ENCODE data around the gene HS6ST3. TPM values are rescaled to one million over a fixed set of nuclear protein-coding genes. Genes with fewer than 3 reads are reported as not detected.

The HS6ST3 gene
- total and polyA plus RNA-seq, 2 donors (not counting 3 experiments of a cell fraction or from before 2014, with no cell fraction given) = 0.03 to 0.15 TPM

DNA sequence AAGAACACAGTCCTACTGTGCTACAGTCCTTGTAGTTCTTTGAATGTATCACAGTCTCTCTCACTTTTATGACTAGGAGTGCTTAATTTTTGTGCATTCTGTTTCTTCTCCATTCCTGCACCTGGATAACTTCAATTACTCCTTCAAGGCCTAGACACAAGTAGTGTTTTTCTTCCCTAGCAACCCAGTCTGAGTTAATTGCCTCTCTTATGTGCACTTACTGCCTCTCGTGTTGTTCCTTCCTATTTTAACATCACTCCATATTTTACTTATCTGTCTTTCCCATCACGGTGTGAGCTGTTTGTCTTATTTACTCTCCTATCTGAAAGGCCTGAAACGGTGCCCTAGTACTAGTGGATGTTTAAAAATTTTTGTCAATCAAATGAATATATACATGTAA, 101.5 kb downstream of the HS6ST3 start:
- Histone ChIP-seq H3K4me3 (replicated peaks in 1 of 3; ENCODE audit: insufficient read depth in 1 of 3, low read depth in 1 of 3, low read length in 3 of 3) (no peak overlapping the region), H3K9ac (replicated peaks; ENCODE audit: extremely low read depth, insufficient read depth, low read length) (no peak overlapping the region), H3K4me2 (ENCODE audit: insufficient read depth, low read length) (no peak overlapping the region), H4K20me1 (replicated peaks; ENCODE audit: control insufficient read depth, extremely low read depth, insufficient read depth, low read length) (no peaks in the 10 kb centered on the region), H3K36me3 (ENCODE audit: control insufficient read depth in 2 of 2, extremely low read depth in 1 of 2, insufficient read depth in 2 of 2, low read length in 2 of 2) (no peaks in the 10 kb centered on the region), H3K4me1 (ENCODE audit: control insufficient read depth, extremely low read depth, insufficient read depth, low read length) (no peaks in the 10 kb centered on the region), H3K27me3 (ENCODE audit: control insufficient read depth in 2 of 2, insufficient read depth in 2 of 2, low read length in 2 of 2) (no peaks in the 10 kb centered on the region), H3K79me2 (ENCODE audit: control insufficient read depth, insufficient read depth, low read length) (no peaks in the 10 kb centered on the region), H2AFZ (ENCODE audit: low read depth, low read length) (no peak overlapping the region), H3K27ac (ENCODE audit: insufficient read depth, low read depth, low read length) (no peak overlapping the region), H3K9me1 (replicated peaks; ENCODE audit: control insufficient read depth, extremely low read depth, insufficient read depth, low read length) (no peaks in the 10 kb centered on the region), H3K9me3 (replicated peaks; ENCODE audit: control insufficient read depth, insufficient read depth, low read length) (no peaks in the 10 kb centered on the region)
- ChIA-PET POLR2A (no interaction called here), CTCF (no interaction called here)
- DNase-seq (ENCODE audit: low read depth, low spot score) (no peak), FAIRE-seq (no peak)
- intact Hi-C loops (cut with micrococcal nuclease) = no loop called here
- no TSS peak for BruUV-seq (replicated peaks)
- TF ChIP-seq, protein P1, sequence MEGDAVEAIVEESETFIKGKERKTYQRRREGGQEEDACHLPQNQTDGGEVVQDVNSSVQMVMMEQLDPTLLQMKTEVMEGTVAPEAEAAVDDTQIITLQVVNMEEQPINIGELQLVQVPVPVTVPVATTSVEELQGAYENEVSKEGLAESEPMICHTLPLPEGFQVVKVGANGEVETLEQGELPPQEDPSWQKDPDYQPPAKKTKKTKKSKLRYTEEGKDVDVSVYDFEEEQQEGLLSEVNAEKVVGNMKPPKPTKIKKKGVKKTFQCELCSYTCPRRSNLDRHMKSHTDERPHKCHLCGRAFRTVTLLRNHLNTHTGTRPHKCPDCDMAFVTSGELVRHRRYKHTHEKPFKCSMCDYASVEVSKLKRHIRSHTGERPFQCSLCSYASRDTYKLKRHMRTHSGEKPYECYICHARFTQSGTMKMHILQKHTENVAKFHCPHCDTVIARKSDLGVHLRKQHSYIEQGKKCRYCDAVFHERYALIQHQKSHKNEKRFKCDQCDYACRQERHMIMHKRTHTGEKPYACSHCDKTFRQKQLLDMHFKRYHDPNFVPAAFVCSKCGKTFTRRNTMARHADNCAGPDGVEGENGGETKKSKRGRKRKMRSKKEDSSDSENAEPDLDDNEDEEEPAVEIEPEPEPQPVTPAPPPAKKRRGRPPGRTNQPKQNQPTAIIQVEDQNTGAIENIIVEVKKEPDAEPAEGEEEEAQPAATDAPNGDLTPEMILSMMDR (IDR thresholded peaks at IDR 0.05; ENCODE audit: extremely low read depth in 1 of 2, insufficient read depth in 1 of 2, low read depth in 1 of 2, low read length in 2 of 2) = no peak
- no peak for TF ChIP-seq JUN (IDR thresholded peaks at IDR 0.05; ENCODE audit: borderline replicate concordance, insufficient read depth, insufficient read length, low read depth)
- no peak for TF ChIP-seq EZH2 (IDR thresholded peaks at IDR 0.05; ENCODE audit: borderline replicate concordance, low read depth, low read length, severe bottlenecking)
- TF ChIP-seq MYC (IDR thresholded peaks at IDR 0.05; ENCODE audit: low read depth, low read length) = no peak
- no peak for TF ChIP-seq POLR2A (IDR thresholded peaks at IDR 0.05; ENCODE audit: low read depth, low read length)
- TF ChIP-seq GATA2 (IDR thresholded peaks at IDR 0.05; ENCODE audit: insufficient read depth, insufficient read length, low read depth, low read length) = no peak
- no peak for TF ChIP-seq FOS (IDR thresholded peaks at IDR 0.05; ENCODE audit: borderline replicate concordance, insufficient read depth, low read length)
- TF ChIP-seq POLR2AphosphoS5 (IDR thresholded peaks at IDR 0.05; ENCODE audit: insufficient read depth, low read depth, low read length) = no peak
- TF ChIP-seq, protein P2, sequence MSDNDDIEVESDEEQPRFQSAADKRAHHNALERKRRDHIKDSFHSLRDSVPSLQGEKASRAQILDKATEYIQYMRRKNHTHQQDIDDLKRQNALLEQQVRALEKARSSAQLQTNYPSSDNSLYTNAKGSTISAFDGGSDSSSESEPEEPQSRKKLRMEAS (IDR thresholded peaks at IDR 0.05; ENCODE audit: insufficient read depth, insufficient read length) = no peak
- dilution Hi-C loops (cut with MboI; ENCODE audit: extremely low pct_ligation_motif_present, low sequenced_read_pairs) = no loop called here

All from endothelial cell of umbilical vein (primary cell).